Activated naive CD8-positive, alpha-beta T cell treated with anti-CD3 and anti-CD28 coated beads, Interleukin-2, amount 50 U/mL, for 16 hours (primary cell): Measurements from ENCODE around the gene ENGASE.
A peak's percentile ranks its signal among the peaks of the same experiment; 100 is the strongest.

Experiments used
- DNase-seq: peaks from one replicate; pipeline ENCODE4 v3.0.0-alpha.2; 2020; ENCODE audit warnings: low read depth, low spot score

Gene ENGASE

GRCh38 chr17:79039171-79039570 lies 35.5 kb upstream of the ENGASE start:
- no peak for DNase-seq

- no peak for DNase-seq
Observed at GRCh38 chr17:79039886-79040285, 34.7 kb upstream of the ENGASE start.

GRCh38 chr17:79041041-79041570 lies 33.5 kb upstream of the ENGASE start:
- no peak for DNase-seq

- DNase-seq: no peak
Observed at GRCh38 chr17:79041723-79042420, 32.8 kb upstream of the ENGASE start.

GRCh38 chr17:79042421-79043190 lies 32.0 kb upstream of the ENGASE start:
- peak; percentile 43 for DNase-seq

GRCh38 chr17:79043191-79043930 lies 31.3 kb upstream of the ENGASE start:
- no peak for DNase-seq

- DNase-seq: no peak
Observed at GRCh38 chr17:79043931-79044320, 30.7 kb upstream of the ENGASE start.

- DNase-seq: no peak
Observed at GRCh38 chr17:79044462-79044861, 30.2 kb upstream of the ENGASE start.

- DNase-seq: no peak
Observed at GRCh38 chr17:79045001-79045729, 29.5 kb upstream of the ENGASE start.

GRCh38 chr17:79045842-79046196 lies 28.8 kb upstream of the ENGASE start:
- peak; percentile 23 for DNase-seq

GRCh38 chr17:79046197-79046915 lies 28.3 kb upstream of the ENGASE start:
- DNase-seq: no peak

- no peak for DNase-seq
Observed at GRCh38 chr17:79046916-79047280, 27.7 kb upstream of the ENGASE start.

GRCh38 chr17:79047291-79047920 lies 27.2 kb upstream of the ENGASE start:
- DNase-seq: no peak

GRCh38 chr17:79047923-79048825 lies 26.4 kb upstream of the ENGASE start:
- no peak for DNase-seq

- no peak for DNase-seq
Observed at GRCh38 chr17:79048826-79049755, 25.5 kb upstream of the ENGASE start.

GRCh38 chr17:79049821-79050220 lies 24.8 kb upstream of the ENGASE start:
- DNase-seq: no peak

GRCh38 chr17:79050551-79050950 lies 24.1 kb upstream of the ENGASE start:
- DNase-seq: no peak

- DNase-seq: no peak
Observed at GRCh38 chr17:79051306-79051705, 23.3 kb upstream of the ENGASE start.
